NB4 (cell line): ENCODE data around the gene PAM16.

Experiments used
- DNase-seq: peaks from one replicate; pipeline ENCODE4 v3.0.0; 2010; ENCODE audit warnings: low read depth
- H3K4me3 ChIP-seq: one replicate; pipeline ENCODE4 v1.5.1; 2011; ENCODE audit warnings: mild to moderate bottlenecking, low read depth, low read length, moderate library complexity
- MYC ChIP-seq: IDR thresholded peaks from 2 replicates; pipeline ENCODE4 v1.6.1; 2011; ENCODE audit warnings: low read depth, low read length
- POLR2A ChIP-seq: IDR thresholded peaks from 2 replicates; pipeline ENCODE4 v1.6.1; 2011; ENCODE audit warnings: mild to moderate bottlenecking; ENCODE audit not compliant: insufficient read length; ENCODE audit errors: extremely low read depth
- TF ChIP-seq, protein P1 (sequence below): IDR thresholded peaks from 2 replicates; pipeline ENCODE4 v1.6.1; 2011; ENCODE audit warnings: low read depth, low read length
- TF ChIP-seq, protein P2 (sequence below): IDR thresholded peaks from one replicate; pipeline ENCODE4 v1.5.1; 2012; ENCODE audit warnings: low read depth, low read length

Gene PAM16

DNA sequence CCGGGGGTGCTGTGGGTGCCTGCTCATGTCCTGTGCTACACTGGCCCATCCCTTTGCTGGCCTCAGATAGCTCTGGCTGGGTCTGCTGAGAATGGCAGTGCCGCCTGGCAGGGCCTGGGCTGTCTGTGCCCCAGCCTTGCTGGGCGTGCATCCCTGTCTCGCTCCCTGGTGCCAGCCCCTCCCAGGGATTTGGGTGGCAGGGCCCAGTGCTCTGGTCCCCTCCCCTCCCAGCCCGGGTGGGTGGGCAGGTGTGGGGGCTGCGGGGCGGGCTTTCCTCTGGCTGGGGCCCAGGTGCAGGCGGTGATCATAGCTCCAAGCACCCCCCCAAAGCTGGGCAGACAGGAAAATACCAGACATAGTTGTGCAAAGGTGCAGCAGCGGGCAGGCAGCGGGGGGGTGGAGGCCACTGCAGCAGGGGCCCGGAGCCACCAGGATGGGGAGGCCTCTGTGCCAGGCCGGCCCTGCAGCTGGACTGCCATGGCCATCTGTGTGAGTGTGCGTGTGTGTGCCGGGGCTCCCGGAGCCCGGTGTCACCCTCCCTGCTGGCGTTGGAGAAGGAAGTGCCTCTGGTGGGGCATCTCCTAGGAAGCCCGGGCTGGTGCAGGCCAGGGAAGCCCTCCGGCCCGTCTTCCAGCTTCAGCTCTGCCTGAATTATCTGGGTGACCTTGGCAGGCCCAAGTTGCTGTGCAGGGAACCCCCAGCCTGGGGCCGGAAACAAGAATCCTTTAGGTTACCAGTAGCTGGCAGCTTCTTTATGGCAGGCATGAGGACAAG lies 27.9 kb downstream of the PAM16 start:
- TF ChIP-seq, protein P1, sequence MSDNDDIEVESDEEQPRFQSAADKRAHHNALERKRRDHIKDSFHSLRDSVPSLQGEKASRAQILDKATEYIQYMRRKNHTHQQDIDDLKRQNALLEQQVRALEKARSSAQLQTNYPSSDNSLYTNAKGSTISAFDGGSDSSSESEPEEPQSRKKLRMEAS, result no peak
- no peak for TF ChIP-seq MYC
- TF ChIP-seq, protein P2, sequence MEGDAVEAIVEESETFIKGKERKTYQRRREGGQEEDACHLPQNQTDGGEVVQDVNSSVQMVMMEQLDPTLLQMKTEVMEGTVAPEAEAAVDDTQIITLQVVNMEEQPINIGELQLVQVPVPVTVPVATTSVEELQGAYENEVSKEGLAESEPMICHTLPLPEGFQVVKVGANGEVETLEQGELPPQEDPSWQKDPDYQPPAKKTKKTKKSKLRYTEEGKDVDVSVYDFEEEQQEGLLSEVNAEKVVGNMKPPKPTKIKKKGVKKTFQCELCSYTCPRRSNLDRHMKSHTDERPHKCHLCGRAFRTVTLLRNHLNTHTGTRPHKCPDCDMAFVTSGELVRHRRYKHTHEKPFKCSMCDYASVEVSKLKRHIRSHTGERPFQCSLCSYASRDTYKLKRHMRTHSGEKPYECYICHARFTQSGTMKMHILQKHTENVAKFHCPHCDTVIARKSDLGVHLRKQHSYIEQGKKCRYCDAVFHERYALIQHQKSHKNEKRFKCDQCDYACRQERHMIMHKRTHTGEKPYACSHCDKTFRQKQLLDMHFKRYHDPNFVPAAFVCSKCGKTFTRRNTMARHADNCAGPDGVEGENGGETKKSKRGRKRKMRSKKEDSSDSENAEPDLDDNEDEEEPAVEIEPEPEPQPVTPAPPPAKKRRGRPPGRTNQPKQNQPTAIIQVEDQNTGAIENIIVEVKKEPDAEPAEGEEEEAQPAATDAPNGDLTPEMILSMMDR, result no peak
- TF ChIP-seq POLR2A, result no peak
- no peak for DNase-seq
- no peak overlapping the region for H3K4me3 ChIP-seq

DNA sequence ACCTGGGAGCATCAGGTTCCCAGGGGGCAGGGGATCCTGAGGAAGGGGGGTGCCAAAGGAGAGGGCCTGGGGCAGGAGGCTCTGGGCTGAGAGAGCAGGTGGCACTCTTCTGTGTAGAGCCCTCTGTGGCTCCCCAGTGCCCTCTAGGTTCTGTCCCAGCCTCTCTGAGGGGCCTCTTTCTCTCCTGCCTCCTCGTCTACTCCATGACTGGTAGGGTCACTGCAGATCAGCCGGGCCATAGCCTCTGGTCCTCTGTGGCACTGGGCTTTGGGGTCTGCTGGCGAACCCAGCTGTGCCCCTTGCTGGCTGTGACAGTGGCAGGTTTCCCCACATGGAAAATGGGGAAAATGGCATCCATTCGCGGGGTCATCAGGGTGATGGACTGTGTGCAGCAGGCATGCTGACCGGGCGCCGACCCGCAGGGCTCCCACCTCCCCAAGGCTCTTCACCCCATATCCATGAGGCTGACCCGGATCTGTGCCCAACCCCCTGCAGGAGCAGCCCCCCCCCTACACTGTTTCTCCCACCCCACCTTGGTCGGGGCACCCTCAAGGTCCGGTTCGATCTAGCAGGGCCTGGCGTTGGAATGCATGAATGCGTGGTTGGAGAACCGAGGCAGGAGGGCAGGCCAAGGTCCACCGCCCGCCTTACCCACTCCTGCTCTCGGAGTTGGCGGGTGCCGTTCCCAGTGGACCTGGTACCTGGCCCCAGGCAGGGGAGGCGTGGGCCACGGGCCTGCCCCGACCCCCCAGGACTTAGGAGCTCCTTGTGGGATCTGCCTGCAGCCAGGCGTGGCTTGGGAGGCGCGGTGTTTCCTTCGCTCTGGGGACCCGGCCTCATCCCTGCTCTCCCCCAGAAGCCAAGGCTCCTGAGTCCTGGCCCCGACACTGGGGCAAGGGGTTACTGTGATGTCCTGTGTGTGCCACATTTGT lies 28.7 kb downstream of the PAM16 start:
- TF ChIP-seq, protein P2, result no peak
- TF ChIP-seq MYC (no peak), POLR2A (no peak)
- TF ChIP-seq, protein P1, result no peak
- H3K4me3 ChIP-seq, result no peak overlapping the region
- DNase-seq, result no peak

DNA sequence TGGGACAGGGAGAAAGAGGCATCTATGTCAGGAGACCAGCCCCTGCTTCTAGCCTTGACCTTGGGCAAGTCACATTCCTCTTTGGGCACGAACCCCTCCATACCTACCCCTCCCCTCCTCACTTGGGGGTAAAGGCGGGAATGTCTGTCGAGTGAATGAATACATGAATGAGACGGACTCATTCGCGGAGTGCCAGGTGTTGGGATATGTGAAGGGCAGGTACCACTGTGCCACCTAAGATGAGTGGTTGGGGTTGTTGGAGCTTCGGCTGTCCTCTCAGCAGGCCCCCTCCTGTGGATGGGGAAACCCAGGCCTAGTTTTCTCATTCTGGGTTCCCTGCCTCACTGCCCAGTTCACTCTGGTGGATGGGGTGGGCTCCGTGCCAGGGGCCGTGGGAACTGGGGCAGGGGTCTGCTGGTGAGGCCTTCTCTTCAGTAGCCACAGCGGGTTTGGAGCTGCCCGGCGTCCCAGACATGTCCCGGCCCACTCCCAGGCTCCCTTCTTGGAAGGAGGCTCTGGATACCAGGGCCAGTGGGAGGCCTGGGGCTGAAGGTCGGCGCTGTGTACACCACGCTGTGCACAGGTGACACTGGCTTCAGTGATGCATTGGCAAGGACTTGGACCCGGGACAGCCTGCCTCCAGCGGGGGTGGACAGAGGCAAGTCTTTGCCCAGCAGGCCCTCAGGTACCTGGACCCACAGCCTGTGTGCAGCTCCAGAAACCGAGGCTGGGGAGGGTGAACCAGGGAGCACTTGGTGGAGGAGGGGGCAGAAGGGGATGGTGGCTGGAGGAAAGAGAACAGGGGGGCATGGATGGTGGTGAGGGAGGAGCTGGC lies 29.6 kb downstream of the PAM16 start:
- DNase-seq, result no peak
- no peak overlapping the region for H3K4me3 ChIP-seq
- TF ChIP-seq, protein P1, result no peak
- TF ChIP-seq, protein P2, result no peak
- TF ChIP-seq MYC, result no peak
- no peak for TF ChIP-seq POLR2A

DNA sequence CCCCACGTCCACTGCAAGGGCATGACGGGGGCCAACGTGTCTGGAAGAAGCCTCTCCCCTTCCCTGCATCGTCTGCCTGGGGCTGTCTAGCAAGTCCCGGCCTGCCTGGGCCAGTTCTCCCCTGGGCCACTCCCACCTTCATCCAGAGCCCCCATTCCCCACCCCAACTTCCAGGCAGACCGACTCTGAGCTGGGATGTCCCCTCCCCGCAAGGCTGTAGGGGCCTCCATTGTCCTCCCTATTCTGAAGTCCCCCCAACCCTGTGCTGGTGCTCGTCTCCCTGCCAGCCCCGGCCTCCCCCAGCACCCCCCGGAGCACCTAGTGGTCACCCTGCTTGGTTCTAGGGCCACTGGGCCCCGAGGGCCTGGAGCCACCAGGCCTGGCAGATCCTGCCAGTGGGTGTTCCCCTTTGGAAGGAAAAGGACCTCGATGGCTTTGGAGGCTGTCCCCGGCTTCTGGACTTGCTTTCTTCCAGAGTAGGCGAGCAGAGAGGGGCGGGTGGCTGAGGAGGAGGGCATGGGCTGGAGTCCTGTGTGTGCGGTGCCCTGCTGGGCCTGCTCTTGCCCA lies 30.5 kb downstream of the PAM16 start:
- DNase-seq, result no peak
- no peak for TF ChIP-seq MYC
- no peak for TF ChIP-seq POLR2A
- TF ChIP-seq, protein P1, result no peak
- TF ChIP-seq, protein P2, result no peak
- no peak overlapping the region for H3K4me3 ChIP-seq
